GM12892 (cell line): ENCODE results near the gene SH3D19.

Source experiments
- POLR2A ChIP-seq: IDR thresholded peaks from 2 replicates; pipeline ENCODE4 v1.6.1; 2011; ENCODE audit warnings: low read depth, low read length, control low read depth
- POLR2AphosphoS5 ChIP-seq: IDR thresholded peaks from 2 replicates; pipeline ENCODE4 v1.6.1; 2011; ENCODE audit warnings: low read depth, low read length, control low read depth
- TAF1 ChIP-seq: IDR thresholded peaks from 2 replicates; pipeline ENCODE4 v1.6.1; 2011; ENCODE audit warnings: low read depth, mild to moderate bottlenecking, control low read depth, low read length, borderline replicate concordance

DNA sequence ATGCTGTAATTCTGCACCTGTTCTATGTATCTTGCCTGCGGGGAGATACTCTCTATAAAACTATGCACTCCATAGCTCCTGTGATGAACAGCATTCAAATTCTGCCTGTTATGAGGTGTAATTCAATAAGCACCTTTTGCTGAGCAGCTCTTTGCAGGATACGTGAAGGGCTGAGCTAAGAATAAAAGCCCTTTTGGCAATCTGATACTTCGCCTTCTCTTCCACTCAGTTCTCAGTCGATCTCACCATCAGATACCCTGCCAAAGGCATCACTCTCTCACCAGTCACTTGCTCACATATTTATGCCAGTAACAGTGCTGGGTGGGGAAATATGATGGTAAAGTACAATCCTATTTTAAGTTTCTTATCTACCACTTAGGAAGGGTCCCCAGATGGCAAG lies 158.8 kb downstream of the SH3D19 start:
- TF ChIP-seq POLR2A: no peak
- TF ChIP-seq POLR2AphosphoS5: no peak
- no peak for TF ChIP-seq TAF1
